ENCODE data around the gene USP22. TPM values are rescaled to one million over a fixed set of nuclear protein-coding genes. Genes with fewer than 3 reads are reported as not detected.

The USP22 gene
- total and polyA plus RNA-seq, 2 experiments from 2014 or later: 68.9 to 296 TPM

- Histone ChIP-seq H3K9me2 (ENCODE audit: insufficient read depth) (no peaks in the 10 kb centered on the region), H3K4me1 (ENCODE audit: insufficient read depth) (peaks cover 14% of the 10 kb centered on the region), H3K27ac (ENCODE audit: low read depth) (no peak overlapping the region), H3K4me2 (no peak overlapping the region), H3K79me2 (replicated peaks; ENCODE audit: insufficient read depth) (no peaks in the 10 kb centered on the region), H4K20me1 (replicated peaks; ENCODE audit: insufficient read depth) (no peaks in the 10 kb centered on the region), H3K36me3 (ENCODE audit: insufficient read depth) (no peaks in the 10 kb centered on the region; the same call in 1 of the 2 replicates), H3K4me3 (no peak overlapping the region), H3K27me3 (ENCODE audit: insufficient read depth) (no peaks in the 10 kb centered on the region), H3F3A (replicated peaks; ENCODE audit: low read depth) (no peaks in the 10 kb centered on the region), H2AFZ (no peak overlapping the region)
- TF ChIP-seq ZNF114 (CRISPR knock-in tag; IDR thresholded peaks at IDR 0.05): no peak
- no peak for TF ChIP-seq EZH2phosphoT487 (IDR thresholded peaks at IDR 0.05; ENCODE audit: unreplicated experiment)
- no peak for TF ChIP-seq REST (IDR thresholded peaks at IDR 0.05; ENCODE audit: unreplicated experiment)
- TF ChIP-seq POLR2AphosphoS5 (IDR thresholded peaks at IDR 0.05; ENCODE audit: low read depth): no peak
- no peak for TF ChIP-seq EZH2 (IDR thresholded peaks at IDR 0.05; ENCODE audit: low read depth, unreplicated experiment)
- no peaks in the 10 kb centered on the region; the same call in 2 of the 3 replicates for H3K9me3 Mint-ChIP-seq
- H3K27ac Mint-ChIP-seq: 0 out of 2 replicates have a peak overlapping the region, but pooled peaks have one; percentile 0
- ATAC-seq (no peak), DNase-seq (ENCODE audit: low spot score) (no peak)
- no peak overlapping the region for H3K4me3 Mint-ChIP-seq
- peaks cover 11% of the 10 kb centered on the region for H3K27me3 Mint-ChIP-seq (ENCODE audit: insufficient read depth, low read depth, poor library complexity)
- H3K4me1 Mint-ChIP-seq: peaks cover 25% of the 10 kb centered on the region
- no peaks in the 10 kb centered on the region for H3K36me3 Mint-ChIP-seq (ENCODE audit: low read depth)
Measured at GRCh38 chr17:20961586-20961985, 81.2 kb downstream of the USP22 start.

GRCh38 chr17:20960871-20961270, 81.9 kb downstream of the USP22 start:
- H3K27me3 ChIP-seq (ENCODE audit: insufficient read depth): no peaks in the 10 kb centered on the region
- no peaks in the 10 kb centered on the region for H3K79me2 ChIP-seq (replicated peaks; ENCODE audit: insufficient read depth)
- Mint-ChIP-seq H3K36me3 (ENCODE audit: low read depth) (no peaks in the 10 kb centered on the region), H3K4me1 (peaks cover 29% of the 10 kb centered on the region), H3K9me3 (no peaks in the 10 kb centered on the region; the same call in 2 of the 3 replicates), H3K4me3 (no peak overlapping the region), H3K27ac (no peak overlapping the region), H3K27me3 (ENCODE audit: insufficient read depth, low read depth, poor library complexity) (peaks cover 11% of the 10 kb centered on the region)
- H3F3A ChIP-seq (replicated peaks; ENCODE audit: low read depth): no peaks in the 10 kb centered on the region
- no peak overlapping the region for H3K4me3 ChIP-seq
- H4K20me1 ChIP-seq (replicated peaks; ENCODE audit: insufficient read depth): no peaks in the 10 kb centered on the region
- no peak overlapping the region for H2AFZ ChIP-seq
- no peaks in the 10 kb centered on the region for H3K36me3 ChIP-seq (ENCODE audit: insufficient read depth)
- DNase-seq (ENCODE audit: low spot score) (no peak), ATAC-seq (no peak)
- no peak overlapping the region for H3K27ac ChIP-seq (ENCODE audit: low read depth)
- no peaks in the 10 kb centered on the region for H3K9me2 ChIP-seq (ENCODE audit: insufficient read depth)
- TF ChIP-seq NANOG (IDR thresholded peaks at IDR 0.05; ENCODE audit: borderline replicate concordance) (no peak), EZH2 (IDR thresholded peaks at IDR 0.05; ENCODE audit: low read depth, unreplicated experiment) (no peak)
- peaks cover 14% of the 10 kb centered on the region for H3K4me1 ChIP-seq (ENCODE audit: insufficient read depth)
- H3K4me2 ChIP-seq: no peak overlapping the region

Data from GM23338 (cell line).